NK-92 (cell line): Measurements from ENCODE around the gene B3GAT3.
"Not testable (repeated sequence)": the region's sequence is repeated elsewhere in the genome, so short reads cannot be mapped to it uniquely, and the experiment has no call there.

Source experiments
- DNase-seq: peaks from one replicate; lab custom pipeline; 2025; ENCODE audit not compliant: unreplicated experiment; lab: John Stamatoyannopoulos, UW

The B3GAT3 gene

DNA sequence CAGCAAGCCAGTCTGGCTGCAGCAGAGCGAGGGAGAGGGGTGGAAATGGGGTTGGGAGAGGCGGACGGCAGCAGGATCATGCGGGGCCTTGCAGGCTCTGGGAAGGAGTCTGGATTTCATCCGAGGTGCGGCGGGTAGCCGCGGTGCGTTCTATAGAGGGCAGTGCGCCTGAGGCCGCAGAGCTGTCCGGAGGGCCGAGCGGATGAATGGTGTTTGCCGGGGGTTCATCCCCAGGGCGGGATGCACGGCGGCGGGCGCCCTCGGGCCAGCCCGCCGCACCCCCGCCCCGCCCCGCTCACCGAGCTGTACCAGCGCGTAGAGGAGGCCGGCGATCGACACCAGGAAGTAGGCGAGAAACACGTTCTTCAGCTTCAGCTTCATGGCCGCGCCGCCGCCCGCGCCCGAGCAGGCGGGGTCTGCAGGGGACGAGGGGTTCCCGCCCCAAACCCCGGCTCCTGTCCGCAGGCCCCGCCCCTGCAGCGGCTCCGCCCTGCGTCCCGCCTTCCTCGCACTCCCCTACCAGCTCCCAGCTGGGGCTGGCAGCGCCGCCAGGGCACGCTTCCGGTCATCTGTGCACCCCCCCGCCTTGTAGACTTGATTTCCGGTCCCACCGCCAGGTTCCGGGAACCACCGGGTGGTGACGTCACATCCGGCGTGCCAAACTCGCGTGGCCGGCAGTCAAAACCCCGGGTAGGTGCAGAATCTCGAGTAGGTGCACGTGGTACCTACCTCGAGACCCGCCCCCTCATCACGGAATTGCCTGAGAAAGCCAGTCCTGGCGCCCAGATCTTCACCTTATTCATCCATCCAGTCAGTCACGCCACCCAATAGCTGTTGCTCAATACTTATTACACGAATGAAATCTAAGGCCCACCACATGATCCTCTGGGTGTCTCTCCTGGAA lies at the start of gene B3GAT3:
TSS of gene B3GAT3 (minus strand) at position 420 of the 904 bp plus-strand sequence. CDS start at position 381, 39 bp downstream.
- DNase-seq = peak; percentile 71

DNA sequence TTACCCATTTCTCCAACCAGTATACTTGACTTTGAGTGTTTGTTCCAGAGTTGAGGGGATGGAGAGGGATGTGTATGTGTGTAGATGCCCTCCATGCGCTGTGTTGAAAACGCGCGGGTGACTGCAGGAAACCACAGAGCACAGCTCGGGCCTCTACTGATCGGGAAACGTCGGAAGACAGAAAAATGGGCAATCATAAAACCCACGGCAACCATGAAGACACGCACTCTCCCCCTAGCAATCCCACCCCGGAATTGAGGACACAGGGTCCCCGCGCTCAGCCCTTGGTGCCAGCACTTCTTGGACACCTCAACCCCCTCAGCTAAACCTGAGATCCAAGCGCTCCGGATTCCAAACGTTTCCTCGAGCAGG lies 49.4 kb upstream of the B3GAT3 start:
- no peak for DNase-seq

DNA sequence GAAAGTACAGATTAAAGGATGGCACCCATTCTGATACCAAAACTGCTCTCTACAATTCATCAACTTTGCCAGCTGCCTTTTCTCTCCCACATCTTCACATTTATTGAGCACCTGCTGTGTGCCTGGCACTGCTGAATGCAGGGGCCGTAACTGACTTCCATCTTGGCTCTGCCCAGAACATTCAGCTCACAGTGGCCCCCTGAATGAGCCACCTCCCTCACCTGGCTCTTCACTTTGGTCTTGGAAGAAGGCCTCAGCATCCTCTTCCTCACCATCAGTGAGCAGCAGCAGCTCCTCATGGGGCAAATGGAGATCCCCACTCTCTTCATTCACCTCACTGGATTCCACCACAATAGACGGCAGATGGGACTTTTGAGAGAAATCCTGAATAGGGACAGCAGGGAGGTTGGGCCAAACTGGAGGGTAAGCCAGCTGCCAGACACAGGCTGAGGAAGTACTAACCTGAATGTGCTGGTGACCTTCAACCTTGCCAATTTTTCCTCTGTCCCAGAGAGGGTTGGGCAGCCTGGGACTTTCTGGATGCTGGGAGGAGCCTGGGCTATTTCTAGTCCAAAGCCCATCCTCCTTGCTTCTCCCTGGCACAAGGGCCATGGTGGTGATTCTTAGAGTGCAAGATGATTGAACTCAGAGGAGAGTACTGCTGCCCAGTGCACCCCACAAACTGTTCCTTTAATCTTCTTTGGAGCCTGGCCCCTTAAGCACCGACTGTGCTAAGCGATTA lies 47.8 kb upstream of the B3GAT3 start:
- DNase-seq = no peak

- DNase-seq = no peak
These were observed 45.7 kb upstream of the B3GAT3 start for GRCh38 chr11:62667460-62667859.

- no peak for DNase-seq
These were observed 44.6 kb upstream of the B3GAT3 start for GRCh38 chr11:62666259-62666926.

DNA sequence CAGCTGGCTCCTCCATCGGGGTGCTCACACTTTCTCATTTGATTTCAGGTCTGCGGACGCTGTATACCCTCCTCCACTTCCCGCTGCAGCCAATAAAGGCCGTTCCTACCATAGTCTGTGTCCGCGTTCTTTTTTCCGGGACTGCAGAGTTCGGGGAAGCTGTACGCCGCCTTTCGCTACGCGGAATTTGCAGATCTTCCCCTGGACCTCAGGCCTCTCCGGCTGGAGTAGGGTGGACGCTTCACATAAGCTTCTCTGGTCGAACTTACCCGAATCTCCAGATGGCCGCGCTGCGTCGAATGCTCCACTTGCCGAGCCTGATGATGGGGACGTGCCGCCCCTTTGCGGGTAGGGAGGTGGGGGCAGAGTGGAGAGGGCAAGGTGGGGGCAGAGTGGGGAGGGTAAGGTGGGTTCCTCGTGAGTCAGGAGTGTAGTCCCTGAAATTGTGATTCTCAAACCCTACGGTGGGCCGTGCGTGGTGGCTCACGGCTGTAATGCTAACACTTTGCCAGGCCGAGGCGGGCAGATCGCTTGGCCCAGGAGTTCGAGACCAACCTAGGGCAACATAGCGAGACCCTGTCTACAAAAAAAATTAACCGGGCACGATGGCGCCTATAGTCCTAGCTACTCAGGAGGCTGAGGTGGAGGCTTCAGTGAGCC lies 43.9 kb upstream of the B3GAT3 start:
- no peak for DNase-seq

DNA sequence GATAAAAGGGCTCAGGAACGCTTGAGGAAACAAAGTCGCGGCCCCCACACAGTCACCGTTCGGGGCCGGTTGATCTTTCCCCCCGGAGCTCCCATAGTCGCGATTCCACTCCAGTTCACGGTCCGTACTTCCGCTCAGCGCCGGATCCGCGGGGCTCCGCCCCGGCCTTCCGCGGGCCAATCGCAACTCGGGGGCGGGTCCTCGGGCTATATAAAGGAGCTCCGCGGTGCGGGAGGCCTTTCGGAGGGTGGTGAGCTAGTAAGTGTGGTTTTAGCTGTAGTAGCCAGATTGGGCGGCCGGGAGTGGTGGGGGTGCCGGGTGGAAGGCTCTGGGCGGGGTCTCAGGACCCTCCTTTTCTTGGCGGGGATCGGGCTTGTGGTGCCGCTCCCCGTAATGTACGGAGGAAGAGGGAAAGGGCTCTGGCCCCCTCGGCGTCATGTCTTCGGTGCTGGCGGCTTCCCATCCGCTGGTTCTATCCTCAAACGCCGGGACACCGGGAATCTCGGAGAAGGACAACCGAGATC lies 43.4 kb upstream of the B3GAT3 start, which contains the start of the genes C11orf98 and CSKMT:
TSS of gene C11orf98 (minus strand) at position 136 of the 524 bp plus-strand sequence. CDS start at position 95, 41 bp downstream.
TSS of gene CSKMT (plus strand) at position 238 of the 524 bp plus-strand sequence. CDS start 568 bp downstream, outside the sequence.
- DNase-seq = peak; percentile 72

GRCh38 chr11:62664405-62665074 lies 42.8 kb upstream of the B3GAT3 start:
- no peak for DNase-seq

DNA sequence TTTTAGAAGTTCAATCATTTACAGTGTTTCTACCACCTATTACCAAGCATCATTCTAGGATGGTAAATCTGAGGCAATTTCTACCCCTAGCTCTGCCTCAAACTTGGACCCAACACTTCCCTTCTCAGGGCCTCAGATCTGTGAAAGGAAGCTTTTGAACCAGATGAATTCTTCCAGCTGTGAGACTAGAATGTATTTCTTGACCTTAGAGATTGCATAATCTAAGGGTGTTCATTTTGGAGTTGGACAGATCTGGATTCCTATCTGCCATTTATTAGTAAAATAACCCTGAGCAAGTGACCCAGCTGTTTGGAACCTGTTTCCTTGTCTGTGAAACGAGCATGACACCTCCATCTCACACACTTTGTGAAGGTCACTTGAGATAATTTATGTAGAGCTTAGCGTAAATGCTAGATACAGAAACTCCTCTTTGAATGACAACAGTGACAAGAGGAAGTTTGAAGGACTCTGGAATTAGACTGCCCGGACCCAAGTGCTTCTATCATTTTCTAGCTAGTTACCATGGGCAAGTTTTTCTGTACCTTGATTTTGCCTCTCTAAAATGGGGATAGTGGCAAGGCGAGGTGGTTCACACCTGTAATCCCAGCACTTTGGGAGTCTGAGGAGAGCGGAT lies 35.1 kb upstream of the B3GAT3 start:
- no peak for DNase-seq

DNA sequence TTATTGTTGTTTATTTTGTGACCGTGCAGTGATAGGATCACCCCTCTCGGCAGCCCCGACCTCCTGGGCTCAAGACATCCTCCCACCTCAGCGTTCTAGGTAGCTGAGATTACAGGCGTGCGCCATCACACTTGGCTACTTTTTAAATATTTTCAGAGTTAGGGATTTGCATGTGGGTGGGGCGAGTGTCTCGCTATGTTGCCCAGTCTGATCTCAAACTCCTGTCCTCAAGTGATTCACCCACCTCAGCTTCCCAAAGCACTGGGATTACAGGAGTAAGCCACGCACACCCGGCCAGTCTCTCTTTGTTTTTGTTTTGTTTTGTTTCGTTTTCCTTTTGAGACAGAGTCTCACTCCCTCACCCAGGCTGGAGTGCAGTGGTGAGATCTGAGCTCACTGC lies 32.5 kb upstream of the B3GAT3 start:
- no peak for DNase-seq

- DNase-seq = no peak
These were observed 30.6 kb upstream of the B3GAT3 start for GRCh38 chr11:62652161-62653006.

GRCh38 chr11:62650283-62650682 lies 28.5 kb upstream of the B3GAT3 start:
- not testable (repeated sequence) for DNase-seq

- no peak for DNase-seq
These were observed 27.7 kb upstream of the B3GAT3 start for GRCh38 chr11:62649486-62649885.

DNA sequence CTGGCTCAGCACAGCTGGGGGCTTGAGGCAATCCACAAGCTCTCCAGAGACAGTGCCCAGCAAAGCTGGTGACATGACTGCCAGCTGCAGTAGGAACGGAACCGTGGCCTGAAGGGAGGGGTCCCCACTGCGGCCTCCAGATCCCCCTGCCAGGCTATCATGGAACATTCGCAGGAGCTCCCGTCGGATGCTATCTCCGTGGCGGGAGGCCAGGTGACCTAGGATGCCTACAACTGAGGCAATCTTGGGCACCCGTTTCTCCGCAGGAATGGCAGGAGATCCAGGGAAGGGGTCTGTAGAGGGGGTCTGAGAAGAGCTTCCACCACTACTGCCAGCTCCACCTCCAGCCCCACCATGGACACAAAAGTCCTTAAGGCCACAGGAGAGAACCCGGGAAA lies 27.2 kb upstream of the B3GAT3 start:
- DNase-seq = no peak

- DNase-seq = no peak
These were observed 26.6 kb upstream of the B3GAT3 start for GRCh38 chr11:62648185-62648966.

DNA sequence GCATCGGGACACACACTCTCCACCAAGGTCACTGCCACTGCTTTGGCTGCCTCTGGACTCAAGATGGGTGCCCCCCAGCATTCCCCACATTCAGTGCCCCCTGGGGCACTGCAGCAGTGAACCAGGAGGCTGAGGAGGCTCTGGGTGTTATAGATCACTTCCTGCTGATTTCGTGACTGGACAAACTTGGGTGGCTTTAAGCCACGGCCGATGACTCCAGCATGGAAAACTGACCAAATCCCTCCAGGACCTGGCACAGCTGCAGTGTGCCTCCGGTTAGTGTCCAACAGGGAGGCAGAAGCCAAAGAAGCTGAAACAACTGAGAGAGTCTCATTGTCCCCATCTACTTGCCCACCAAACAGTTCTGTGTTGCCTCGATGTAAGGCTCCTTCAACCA lies 25.8 kb upstream of the B3GAT3 start:
- no peak for DNase-seq

DNA sequence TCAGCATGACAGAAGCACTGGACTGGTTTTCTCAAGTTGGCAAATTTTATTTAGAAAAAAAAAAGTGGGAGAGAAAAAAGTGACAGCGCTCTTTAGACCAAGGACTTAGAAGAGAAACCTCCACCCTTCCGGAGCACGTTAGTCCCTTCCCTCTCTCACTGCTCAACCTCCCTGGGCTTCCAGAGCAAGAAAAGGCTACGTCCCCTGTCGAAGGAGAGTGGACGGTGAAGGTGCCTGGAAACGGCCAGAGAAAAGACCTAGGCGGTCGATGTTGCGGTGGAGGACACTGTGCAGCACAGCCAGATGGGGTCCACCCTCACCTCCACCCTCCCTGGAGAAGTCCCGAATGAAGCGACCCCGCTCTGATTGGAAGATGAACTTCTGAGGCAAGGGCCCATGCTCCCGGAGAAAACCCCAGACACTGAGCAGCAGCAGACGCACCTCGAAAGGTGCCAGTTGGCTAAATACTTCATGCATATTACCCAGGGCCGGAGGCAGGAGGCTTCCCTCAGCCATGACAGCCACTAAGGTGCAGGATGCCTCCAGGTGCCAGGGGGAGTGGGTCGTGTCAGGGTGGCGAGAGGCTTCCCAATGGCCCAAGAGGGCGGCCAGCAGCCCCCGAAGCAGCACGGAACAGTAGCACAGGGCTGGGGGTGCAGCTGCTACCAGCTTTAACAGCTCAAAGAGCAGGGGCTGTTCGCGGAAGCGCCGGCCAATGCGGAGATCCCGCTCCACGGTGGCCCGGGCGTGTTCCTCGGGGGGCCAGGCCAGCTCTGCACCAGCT lies 25.2 kb upstream of the B3GAT3 start:
- no peak for DNase-seq
